HUDEP-2 (cell line): ENCODE measurements around the gene PRRC2C.
"Not testable (repeated sequence)": the region's sequence is repeated elsewhere in the genome, so short reads cannot be mapped to it uniquely, and the experiment has no call there.

Experiments used
- DNase-seq, 76 experiments: peaks; one replicate each; lab custom pipeline; 2025; ENCODE audit not compliant: unreplicated experiment in 76 of 76; lab: John Stamatoyannopoulos, UW

The PRRC2C gene

DNA sequence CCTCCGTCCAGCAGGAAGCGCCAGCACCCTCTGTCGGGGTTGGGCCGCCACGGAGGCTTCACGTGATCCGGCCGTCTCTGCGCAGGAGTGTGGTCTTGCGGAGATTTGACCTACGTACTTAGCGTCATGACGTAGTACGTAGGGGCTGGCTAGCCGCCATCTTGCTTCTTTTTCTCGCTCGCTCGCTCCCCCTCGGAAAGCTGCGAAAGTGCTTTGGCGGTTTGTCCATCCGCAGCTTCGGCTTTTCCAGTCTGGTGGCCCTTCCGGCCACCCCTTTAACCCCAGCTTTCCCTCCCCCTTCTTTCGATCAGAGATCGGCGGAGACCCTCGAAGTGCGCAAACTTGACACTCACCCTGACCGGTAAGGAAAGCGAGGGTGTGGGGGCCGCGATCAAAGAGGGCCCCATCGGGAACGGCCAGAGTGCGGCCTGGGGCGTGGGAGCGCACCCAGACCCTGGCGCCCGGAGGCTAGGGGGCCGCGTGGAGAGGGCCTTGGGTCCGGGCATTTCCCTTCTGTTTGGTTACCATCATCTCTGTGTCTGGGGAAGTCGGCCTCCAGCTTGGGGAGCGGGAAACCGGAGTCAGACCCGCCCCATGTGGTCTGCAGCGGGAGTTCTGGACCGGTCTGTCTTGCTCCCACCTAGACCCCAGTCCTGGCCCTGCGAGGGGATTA lies at the start of gene PRRC2C:
Gene PRRC2C, plus strand, starts transcription at position 156 of the 673 bp plus-strand sequence. CDS start 26,559 bp downstream, outside the sequence.
- peak; percentile 48 to 96 (median 90) for DNase-seq

DNA sequence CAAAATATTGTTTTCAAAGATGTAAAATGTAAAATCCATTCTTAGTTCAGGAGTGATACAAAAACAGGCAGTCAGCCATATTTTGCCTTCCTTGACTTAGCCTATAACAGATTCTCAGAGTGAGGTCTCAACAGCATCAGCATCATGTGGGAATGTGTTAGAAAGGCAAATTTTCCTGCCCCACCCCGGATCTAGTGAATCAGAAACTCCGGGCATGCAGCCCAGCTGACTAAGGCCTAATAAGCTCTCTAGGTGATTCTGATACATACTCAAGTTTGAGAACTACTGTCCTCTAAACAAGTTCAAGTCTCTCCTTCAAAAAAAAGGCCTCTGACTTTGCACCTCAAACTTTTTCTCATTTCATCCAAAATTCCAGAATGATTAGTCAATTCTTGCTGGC lies 46.9 kb upstream of the PRRC2C start:
- peak in 1 of 76 experiments; percentile 3 for DNase-seq

DNA sequence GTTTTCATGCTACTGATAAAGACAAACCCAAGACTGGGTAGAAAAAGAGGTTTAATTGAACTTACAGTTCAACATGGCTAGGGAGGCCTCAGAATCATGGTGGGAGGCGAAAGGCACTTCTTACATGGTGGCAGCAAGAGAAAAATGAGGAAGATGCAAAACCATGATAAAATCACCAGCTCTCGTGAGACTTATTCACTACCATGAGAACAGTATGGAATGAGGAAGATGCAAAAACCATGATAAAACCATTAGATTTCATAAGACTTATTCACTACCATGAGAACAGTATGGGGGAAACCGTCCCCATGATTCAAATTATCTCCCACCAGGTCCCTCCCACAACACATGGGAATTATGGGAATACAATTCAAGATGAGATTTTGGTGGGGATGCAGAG lies 45.1 kb upstream of the PRRC2C start:
- not testable (repeated sequence) for DNase-seq

DNA sequence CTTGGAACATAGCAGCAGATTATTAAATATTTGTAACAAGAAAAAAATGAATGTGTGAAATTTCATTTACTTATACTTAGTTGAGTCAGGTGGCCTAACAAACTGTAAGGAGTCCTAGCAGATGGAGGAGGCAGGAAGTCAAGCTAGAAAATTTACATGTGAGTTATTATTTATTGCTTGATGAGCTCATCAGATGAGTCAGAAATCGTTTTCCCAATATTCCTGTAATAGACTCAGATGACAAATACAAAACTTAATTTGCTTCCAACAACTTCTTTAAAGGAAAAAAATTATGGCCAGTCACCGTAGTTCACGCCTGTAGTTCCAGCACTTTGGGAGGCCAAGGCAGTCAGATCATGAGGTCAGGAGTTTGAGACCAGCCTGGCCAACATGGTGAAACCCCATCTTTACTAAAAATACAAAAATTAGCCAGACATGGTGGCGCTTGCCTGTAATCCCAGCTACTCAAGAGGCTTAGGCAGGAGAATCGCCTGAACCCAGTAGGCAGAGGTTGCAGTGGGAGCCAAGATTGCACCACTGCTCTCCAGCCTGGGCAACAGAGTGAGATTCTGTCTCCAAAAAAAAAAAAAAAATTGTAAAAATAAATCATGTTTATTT lies 43.9 kb upstream of the PRRC2C start:
- not testable (repeated sequence) for DNase-seq

DNA sequence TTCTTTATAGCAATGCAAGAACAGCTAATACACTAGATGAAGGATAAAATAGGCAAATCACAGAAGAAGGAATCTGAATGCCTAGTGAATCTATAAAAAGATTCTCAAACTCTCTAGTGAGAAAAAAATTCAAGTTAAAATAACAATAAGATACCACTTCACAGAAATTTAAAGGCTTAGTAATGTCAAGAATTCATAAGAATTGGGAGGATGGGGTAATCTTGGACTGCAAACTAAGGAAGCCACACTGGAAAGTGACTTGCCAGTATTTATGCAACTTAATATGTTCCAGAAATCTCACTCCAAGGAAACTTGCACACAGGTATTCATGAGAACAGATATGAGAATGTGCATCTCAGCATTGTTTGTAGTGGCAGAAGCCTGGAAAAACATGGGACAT lies 38.9 kb upstream of the PRRC2C start:
- no peak for DNase-seq

DNA sequence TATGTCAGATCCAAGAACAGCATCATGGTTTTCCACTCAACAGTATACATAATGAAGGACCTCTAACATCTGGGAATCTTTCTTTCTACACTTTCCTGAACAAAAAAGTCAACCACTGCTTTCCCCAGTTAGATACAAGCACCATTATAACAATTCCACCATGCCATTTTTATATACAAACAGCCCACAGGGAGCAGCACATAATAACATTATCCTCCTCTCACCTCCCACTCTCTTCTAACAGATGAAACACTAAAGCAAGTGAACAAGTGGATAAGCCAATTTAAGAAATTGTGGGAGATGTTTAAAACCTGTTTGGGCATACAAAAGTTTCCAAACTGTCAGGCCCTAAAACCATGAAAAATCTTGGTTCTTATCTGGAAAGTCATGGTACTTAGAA lies 29.4 kb upstream of the PRRC2C start:
- DNase-seq = no peak

DNA sequence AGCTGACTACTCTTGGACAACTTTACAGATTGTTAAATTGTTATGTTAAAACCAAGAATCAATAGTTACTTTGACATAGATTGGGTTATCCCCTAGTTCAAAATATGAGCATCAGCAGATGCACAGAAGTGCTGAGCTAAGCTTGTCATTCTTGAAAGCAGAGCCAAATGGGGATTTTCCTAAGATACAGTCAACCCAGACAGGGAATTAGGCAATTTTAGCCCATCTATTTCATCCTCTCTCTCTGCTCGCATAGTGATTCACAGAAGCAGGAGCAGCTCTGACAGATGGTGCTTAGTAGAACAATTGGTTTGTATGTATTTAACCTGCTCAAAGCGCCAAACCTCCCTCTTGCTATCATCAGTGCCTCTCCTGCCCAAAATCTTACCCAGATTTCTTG lies 27.9 kb upstream of the PRRC2C start:
- DNase-seq = no peak

DNA sequence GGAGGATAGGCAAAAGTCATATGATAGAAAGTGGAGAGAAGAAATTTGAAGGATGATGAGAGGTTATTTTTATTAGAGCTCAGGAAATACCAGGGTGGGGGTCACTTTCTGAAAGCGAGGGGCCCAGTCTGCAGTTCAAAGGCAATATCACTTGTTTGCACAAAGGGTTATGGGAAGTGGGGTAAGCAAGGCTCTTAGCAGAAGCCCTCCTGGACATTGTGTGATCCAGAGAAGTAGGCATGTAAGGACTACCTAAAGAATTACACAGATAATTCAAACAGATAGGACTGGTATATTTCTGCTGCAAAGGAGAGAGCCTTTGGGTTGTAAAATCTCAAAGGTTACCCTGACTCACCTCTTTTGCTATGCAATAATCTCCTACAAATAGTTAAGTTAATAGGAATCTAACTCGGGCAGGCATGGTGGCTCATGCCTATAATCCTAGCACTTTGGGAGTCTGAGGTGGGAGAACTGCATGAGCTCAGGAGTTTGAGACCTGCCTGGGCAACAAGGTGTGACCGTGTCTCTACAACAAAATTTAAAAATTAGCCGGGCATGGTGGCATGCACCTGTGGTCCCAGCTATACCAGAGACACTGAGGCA lies 25.2 kb upstream of the PRRC2C start:
- no peak for DNase-seq

DNA sequence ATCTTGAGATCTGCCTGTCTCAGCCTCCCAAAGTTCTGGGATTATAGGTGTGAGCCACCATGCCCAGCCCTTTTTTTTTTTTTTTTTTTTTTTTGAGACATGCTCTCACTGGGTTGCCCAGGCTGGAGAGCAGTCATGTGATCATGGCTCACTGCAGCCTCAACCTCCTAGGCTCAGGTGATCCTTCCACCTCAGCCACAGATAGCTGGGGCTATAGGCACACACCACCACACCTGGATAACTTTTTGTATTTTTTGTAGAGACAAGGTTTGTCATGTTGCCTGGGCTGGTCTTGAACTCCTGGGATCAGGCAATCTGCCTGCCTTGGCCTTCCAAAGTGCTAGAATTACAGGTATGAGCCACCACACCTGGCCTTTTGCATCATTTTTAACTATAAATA lies 17.7 kb upstream of the PRRC2C start:
- no peak for DNase-seq

DNA sequence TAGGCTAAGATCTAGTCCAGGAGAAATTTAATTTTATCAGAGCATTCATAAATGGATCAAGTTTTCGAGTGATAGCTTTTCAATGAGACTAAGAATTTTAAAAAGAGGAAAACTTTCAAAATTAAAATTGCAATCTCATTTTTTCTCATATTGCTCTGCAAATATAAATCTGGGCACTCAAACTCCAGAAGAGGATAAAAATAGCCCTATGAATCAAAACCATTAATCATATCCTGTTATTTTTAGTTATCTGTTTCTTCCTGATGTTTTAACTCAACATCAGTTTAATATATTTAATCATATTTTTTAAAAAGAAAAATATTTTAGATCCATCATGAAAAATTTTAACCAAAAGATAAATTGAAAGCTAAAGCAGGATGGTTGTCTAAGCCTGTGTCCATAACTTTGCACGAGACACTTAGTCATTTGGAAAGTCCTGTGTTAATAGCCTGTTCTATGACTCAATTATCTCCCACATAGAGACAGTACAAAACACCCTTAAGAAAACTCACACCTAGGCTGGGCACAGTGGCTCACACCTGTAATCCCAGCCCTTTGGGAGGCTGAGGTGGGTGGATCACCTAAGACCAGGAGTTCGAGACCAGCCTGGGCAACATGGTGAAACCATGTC lies 17.1 kb upstream of the PRRC2C start:
- no peak for DNase-seq

DNA sequence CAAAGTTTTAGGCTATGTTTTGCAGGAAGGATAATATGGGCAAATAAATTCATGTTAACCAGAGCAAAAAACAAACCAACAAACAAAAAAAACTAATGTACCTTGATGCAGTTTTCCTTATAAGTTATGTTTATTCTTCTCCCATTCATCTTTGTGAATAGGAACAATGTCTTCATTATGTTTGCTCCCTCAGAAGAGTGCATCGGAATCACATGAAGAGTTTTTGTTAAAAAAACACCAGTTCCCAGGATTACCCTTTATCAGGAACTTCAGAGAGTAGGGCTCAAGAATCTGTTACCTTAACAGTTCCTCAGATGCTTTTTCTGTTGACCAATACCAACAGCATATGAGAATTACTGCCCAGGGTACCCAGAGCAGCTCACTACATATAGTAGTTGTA lies 14.6 kb upstream of the PRRC2C start:
- DNase-seq = no peak

DNA sequence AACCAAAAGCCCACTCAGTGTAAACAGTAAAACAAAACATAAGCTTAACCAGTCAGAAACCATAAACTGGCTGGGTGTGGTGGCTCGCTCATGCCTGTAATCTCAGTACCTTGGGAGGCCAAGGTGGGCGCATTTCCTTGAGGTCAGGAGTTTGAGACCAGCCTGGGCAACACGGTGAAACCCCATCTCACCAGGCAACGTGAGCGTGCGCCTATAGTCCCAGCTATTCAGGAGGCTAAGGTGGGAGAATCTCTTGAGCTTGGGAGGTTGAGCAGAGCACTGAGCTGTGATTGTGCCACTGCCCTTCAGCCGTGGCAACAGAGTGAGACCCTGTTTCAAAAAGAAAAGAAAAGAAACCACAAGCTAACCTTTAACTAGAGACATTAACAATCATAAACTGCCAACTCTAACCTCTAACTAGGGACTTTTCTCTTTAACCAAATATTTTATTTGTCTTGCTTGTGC lies 13.1 kb upstream of the PRRC2C start:
- no peak for DNase-seq

DNA sequence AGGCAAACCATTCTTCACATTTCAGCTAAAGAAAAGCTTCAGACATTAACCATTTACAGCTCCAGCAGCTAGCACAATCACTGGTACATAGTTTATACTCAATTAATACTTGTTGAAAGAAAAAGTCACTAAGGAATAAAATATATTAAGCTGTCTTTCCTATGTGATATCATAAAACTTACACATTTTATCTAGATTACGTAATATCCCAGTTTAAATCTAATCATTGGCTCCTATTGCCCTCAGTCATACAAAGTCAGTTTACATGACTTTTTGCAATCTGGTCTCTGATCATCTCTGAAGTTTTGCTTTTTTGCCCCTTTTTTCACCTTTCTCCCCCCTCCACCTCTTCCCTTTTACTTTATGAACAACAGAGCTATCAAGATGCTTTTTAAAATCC lies 8.5 kb upstream of the PRRC2C start:
- DNase-seq = no peak

DNA sequence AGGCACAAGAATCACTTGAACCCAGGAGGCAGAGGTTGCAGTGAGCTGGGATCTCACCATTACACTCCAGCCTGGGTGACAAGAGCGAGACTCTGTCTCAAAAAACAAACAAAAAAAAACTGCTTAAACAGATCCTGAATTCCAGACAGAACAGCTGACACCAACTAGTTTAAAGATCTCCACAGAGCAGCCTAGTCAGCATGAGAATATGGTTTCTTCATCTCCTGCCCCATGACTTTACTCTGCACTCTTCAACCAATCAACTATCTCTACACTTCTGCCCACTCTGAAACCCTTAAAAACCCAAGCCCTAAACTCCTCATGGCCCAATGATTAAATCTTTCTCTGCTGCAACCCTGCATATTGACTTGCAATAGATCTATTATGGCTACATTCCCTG lies 7.5 kb upstream of the PRRC2C start:
- no peak for DNase-seq

DNA sequence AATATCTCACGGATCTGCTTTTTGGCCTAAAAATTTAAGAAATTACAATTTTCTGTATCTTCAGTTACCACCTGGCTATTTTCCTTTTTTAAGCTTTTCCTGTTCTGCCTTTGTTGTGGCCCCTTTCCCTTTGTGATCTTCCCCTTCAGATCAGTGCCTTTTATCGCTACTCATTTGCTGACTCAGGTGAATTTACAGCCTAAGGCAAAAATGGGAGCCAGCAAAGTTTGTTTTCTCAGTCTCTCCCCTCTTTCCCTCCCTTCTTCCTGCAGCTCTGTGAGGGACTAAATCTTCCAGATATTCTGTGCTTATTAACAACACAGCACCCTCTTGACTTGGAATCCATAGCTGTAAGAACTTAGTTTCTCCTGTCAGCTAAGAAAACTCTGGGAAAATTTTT lies 5.3 kb upstream of the PRRC2C start:
- no peak for DNase-seq

DNA sequence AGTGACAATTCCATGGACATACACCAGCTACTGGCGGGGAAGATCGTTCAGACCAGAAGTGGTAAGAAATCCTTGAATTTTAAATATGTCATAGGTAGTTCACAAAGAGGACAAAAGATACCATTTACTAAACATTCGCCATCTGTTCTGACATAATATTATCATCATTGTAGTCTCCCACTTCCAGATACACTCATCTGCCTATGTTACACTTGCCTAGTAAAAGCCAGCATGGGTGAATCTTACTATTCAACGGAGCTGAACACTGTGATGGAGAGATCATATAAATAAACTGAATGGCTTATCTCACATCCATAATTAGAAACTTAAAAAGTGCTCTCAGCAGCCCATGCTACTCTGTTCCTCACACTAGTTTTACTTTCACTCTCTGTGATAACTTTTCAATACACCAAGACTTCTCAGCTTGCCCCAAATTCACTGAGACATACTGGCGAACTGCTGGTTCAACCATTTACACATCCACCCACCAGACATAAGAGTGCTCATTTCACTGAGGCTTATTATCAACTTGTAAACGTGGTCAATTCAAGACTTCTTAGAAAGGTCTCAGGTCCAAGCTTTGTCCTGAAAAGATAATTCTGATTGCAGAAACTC lies 463 bp upstream of the PRRC2C start:
- peak in 3 of 76 experiments; percentile 31 to 48 (median 34) for DNase-seq

DNA sequence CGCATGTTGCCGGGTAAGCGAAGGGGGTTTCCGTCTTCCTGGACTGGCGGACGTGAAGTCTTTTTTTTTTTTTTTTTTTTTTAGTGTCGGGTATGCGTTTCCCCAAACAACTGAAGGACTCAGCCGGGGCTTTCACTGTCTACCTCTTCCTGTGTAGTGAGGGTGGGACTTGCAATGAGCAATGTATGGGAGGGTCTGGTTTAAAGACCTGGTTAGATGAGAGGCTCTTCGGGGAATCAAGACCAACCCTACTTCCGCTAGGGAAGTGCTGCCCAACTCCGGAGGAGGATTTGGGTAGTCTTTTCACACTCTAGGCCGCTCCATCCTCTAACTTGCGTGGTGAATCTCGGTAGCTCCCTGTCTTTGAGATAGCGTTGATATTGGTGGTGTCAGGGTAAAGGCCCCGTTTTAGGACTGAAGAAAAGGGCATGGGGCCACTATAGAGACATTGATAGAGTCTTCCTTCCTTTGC lies 754 bp downstream of the PRRC2C start:
- peak in 22 of 76 experiments; percentile 10 to 66 (median 26) for DNase-seq

DNA sequence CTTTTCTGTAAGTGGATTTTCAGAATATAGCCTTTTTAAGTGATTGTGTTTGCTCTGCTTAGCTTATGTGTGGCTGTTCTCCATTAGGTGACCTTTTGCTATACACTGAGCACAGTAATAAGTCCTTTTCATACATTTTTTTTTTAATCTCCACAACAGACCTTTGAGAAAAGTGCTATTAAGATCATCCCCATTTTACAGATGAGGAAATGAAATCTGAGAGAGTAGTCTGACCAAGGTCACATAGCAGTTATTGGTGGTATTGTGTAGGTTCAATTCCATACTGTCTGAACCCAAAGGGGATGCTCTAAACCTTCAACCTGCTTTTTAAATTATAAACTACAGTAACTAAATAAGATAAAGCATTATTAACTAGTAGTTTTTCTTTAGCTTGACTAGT lies 1.7 kb downstream of the PRRC2C start:
- DNase-seq = no peak

DNA sequence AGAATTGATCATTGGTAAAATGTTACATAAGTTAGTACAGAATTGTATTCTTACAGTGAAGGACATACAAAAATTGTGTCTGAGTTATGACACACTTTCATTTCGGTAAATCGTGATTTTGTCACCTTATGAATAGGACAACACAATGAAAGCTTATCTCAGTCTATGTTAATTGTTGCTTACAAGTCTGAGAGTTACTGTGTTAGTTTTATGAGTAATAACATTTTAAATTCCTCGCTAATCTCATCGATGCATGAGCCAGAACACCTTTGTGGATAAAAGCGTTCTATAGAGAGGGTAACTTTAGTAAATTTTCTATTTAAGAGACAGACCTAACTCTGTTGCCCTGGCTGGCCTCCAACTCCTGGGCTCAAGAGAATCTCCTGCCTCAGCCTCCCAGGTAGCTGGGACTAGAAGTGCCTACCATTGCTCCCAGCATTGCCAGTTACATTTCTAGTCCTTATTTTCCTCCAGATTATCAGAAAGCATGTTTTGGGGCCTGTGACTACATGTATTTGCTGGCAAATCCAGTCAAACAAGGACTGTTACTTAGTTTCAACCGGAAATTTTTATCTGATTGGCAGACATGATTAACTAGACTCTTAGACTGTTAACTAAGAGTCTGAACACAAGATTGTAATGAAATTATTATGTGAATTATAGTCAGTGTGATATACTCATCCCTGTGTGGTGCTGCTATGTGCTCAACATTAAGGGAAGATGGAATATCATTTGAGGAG lies 3.0 kb downstream of the PRRC2C start:
- DNase-seq = peak in 4 of 76 experiments; percentile 1 to 11 (median 7)

DNA sequence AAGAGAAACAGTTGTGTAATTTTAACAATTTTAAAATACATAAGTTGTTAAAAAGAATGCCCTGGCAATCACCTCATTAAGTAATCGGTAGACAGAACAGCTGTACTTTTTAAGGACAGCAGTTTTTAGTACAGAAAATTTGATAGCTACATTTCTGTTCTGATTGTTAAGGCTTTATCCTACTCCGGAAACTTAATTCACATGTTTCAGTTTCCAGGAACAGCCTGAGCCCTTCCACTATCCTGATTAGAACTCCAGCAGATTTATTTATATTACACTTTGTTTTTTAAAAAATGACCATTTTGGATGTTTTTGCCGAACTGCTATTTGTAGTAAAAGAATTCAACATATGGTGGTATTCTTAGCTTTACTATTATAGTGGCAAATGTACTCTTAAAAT lies 8.7 kb downstream of the PRRC2C start:
- no peak for DNase-seq
